MM.1S (cell line): ENCODE results near the gene ZRSR2.

ENCODE experiments used
- DNase-seq: peaks from one replicate; pipeline ENCODE4 v3.0.0-alpha.2; 2015
- H2AFZ ChIP-seq: fragments of 300-600 bp; sonication (generic); 2 replicates; pipeline ENCODE4 v1.6.0; 2016; ENCODE audit warnings: antibody characterized with exemption, low read length
- H3F3A ChIP-seq: fragments of 300-600 bp; sonication (generic); 2 replicates; pipeline ENCODE4 v1.6.1; 2016; ENCODE audit warnings: mild to moderate bottlenecking, antibody characterized with exemption, low read length, moderate library complexity, mixed read lengths; ENCODE audit not compliant: insufficient read depth
- H3K27ac ChIP-seq: fragments of 300-600 bp; sonication (generic); 2 replicates; pipeline ENCODE4 v1.5.1; 2016; ENCODE audit warnings: mild to moderate bottlenecking, low read length
- H3K27me3 ChIP-seq: fragments of 300-600 bp; sonication (generic); replicated peaks from 2 replicates; pipeline ENCODE4 v1.6.0; 2016; ENCODE audit warnings: low read length; ENCODE audit not compliant: insufficient read depth
- H3K36me3 ChIP-seq: fragments of 300-600 bp; sonication (generic); replicated peaks from 2 replicates; pipeline ENCODE4 v1.6.1; 2016; ENCODE audit warnings: mild to moderate bottlenecking, low read length, mixed read lengths; ENCODE audit not compliant: insufficient read depth
- H3K4me1 ChIP-seq: fragments of 300-600 bp; sonication (generic); 2 replicates; pipeline ENCODE4 v1.6.1; 2016; ENCODE audit warnings: low read length, mixed read lengths
- H3K4me2 ChIP-seq: fragments of 300-600 bp; sonication (generic); 2 replicates; pipeline ENCODE4 v1.6.0; 2016; ENCODE audit warnings: low read depth, low read length
- H3K4me3 ChIP-seq: fragments of 300-600 bp; sonication (generic); 2 replicates; pipeline ENCODE4 v1.5.1; 2016; ENCODE audit warnings: low read length, mixed read lengths
- H3K79me2 ChIP-seq: fragments of 300-600 bp; sonication (generic); 2 replicates; pipeline ENCODE4 v1.6.1; 2016; ENCODE audit warnings: mixed run types, low read length, mixed read lengths
- H3K9ac ChIP-seq: fragments of 300-600 bp; sonication (generic); 2 replicates; pipeline ENCODE4 v1.6.1; 2016; ENCODE audit warnings: low read length, mixed read lengths
- H3K9me2 ChIP-seq: fragments of 300-600 bp; sonication (generic); replicated peaks from 2 replicates; pipeline ENCODE4 v1.6.1; 2016; ENCODE audit warnings: mild to moderate bottlenecking, low read length, mixed read lengths; ENCODE audit not compliant: insufficient read depth
- H3K9me3 ChIP-seq: fragments of 300-600 bp; sonication (generic); replicated peaks from 2 replicates; pipeline ENCODE4 v1.6.1; 2016; ENCODE audit warnings: mild to moderate bottlenecking, low read length, mixed read lengths; ENCODE audit not compliant: insufficient read depth
- H4K20me1 ChIP-seq: fragments of 300-600 bp; sonication (generic); 2 replicates; pipeline ENCODE4 v1.6.1; 2016; ENCODE audit warnings: mild to moderate bottlenecking, low read length, moderate library complexity, mixed read lengths; ENCODE audit not compliant: insufficient read depth
- EZH2 ChIP-seq: fragments of 300-600 bp; sonication (generic); optimal IDR thresholded peaks from 2 replicates; pipeline ENCODE3; 2017; ENCODE audit warnings: low read depth, mild to moderate bottlenecking, antibody characterized with exemption, low read length, mixed read lengths
- EZH2phosphoT487 ChIP-seq: fragments of 300-600 bp; sonication (generic); IDR thresholded peaks from 2 replicates; pipeline ENCODE4 v1.6.1; 2018; ENCODE audit warnings: antibody characterized with exemption, low read length
- TF ChIP-seq, protein P1 (sequence below): fragments of 300-600 bp; sonication (generic); IDR thresholded peaks from 2 replicates; pipeline ENCODE4 v1.5.1; 2016; ENCODE audit warnings: antibody characterized with exemption, low read length, mixed read lengths

ZRSR2 gene

DNA sequence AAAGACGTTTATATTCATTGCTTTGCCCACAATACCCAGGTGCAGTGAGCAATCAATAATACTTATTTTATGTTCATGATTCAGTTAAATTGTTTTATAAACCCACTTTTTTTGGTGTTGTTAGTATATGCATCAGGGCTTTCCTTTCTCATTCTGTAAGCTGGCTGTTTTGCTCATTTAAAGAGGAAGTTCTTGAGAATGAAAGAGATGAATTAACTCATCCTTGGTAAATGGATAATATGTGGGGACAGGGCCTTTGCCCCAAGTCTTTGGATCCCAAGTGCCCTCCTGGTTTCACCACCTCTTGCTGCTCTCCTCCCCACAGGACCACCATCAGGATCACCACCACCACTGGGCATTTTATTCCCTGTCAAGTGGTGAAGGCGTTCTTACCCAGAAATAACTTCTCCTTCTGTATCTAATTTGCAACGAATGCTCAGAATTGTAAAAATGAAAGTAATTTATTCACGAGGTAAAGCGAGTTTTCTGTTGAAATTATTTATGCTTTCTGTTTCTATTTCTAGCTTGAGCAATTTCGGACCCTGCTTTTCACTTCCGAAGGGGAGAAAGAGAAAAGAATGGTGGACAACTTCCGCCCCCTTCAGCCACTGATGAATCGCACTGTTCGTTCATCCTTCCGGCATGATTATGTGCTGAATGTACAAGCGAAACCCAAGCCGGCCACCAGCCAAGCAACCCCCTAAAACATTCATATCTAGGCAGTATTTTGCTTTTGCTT lies 8.2 kb upstream of the ZRSR2 start:
- Histone ChIP-seq H2AFZ (peak overlapping the region; percentile 76), H3K4me3 (peak overlapping the region; percentile 57), H3K27me3 (no peaks in the 10 kb centered on the region)

DNA sequence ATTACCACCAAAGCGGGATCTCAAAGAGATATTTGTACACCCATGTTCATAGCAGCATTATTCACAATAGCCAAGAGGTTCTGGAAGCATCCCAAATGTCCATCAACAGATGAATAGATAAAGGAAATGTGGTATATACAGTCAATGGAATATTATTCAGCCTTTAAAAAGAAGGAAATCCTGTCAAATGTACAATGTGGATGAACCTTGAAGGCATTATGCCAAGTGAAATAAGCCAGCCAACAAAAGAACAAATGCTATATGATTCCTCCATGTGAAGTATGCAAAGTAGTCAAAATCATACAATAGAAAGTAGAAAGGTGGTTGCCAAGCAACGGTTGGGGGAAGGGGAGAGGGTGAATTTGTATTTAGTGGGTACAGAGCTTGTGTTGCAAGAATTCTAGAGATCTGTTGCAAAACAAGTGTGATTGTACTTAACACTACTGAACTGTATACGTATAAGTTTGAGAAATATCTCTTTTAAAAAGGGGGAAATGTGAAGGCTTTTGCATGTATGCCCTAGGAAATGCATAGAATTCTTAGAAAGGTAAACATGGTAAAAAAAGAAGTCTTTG lies 5.0 kb upstream of the ZRSR2 start:
- Histone ChIP-seq H3K4me2 (no peak overlapping the region), H3K79me2 (no peaks in the 10 kb centered on the region), H2AFZ (no peak overlapping the region), H3F3A (peaks cover 14% of the 10 kb centered on the region), H3K36me3 (no peaks in the 10 kb centered on the region), H3K27ac (no peak overlapping the region), H4K20me1 (no peaks in the 10 kb centered on the region), H3K4me1 (peaks cover 7% of the 10 kb centered on the region; the same call in 1 of the 2 replicates), H3K9me3 (no peaks in the 10 kb centered on the region), H3K9me2 (no peaks in the 10 kb centered on the region), H3K9ac (no peak overlapping the region), H3K27me3 (no peaks in the 10 kb centered on the region), H3K4me3 (no peak overlapping the region)
- TF ChIP-seq EZH2phosphoT487 (no peak), EZH2 (no peak)
- TF ChIP-seq, protein P1, sequence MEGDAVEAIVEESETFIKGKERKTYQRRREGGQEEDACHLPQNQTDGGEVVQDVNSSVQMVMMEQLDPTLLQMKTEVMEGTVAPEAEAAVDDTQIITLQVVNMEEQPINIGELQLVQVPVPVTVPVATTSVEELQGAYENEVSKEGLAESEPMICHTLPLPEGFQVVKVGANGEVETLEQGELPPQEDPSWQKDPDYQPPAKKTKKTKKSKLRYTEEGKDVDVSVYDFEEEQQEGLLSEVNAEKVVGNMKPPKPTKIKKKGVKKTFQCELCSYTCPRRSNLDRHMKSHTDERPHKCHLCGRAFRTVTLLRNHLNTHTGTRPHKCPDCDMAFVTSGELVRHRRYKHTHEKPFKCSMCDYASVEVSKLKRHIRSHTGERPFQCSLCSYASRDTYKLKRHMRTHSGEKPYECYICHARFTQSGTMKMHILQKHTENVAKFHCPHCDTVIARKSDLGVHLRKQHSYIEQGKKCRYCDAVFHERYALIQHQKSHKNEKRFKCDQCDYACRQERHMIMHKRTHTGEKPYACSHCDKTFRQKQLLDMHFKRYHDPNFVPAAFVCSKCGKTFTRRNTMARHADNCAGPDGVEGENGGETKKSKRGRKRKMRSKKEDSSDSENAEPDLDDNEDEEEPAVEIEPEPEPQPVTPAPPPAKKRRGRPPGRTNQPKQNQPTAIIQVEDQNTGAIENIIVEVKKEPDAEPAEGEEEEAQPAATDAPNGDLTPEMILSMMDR: no peak
- no peak for DNase-seq

More for the DNA sequence above, 8.2 kb upstream of the ZRSR2 start:
- no peak for TF ChIP-seq EZH2
- no peak for TF ChIP-seq EZH2phosphoT487
- TF ChIP-seq, protein P1: no peak
- H3K27ac ChIP-seq: peak overlapping the region; percentile 80
- peak overlapping the region; percentile 51; the same call in 1 of the 2 replicates for H3K9ac ChIP-seq
- no peaks in the 10 kb centered on the region for H3K36me3 ChIP-seq
- H3K4me2 ChIP-seq: peak overlapping the region; percentile 57; the same call in 1 of the 2 replicates
- peaks cover 6% of the 10 kb centered on the region; the same call in 1 of the 2 replicates for H3F3A ChIP-seq
- DNase-seq: peak; percentile 74
- H3K79me2 ChIP-seq: no peaks in the 10 kb centered on the region
- H3K9me2 ChIP-seq: no peaks in the 10 kb centered on the region
- no peaks in the 10 kb centered on the region for H3K9me3 ChIP-seq
- peaks cover 7% of the 10 kb centered on the region; the same call in 1 of the 2 replicates for H3K4me1 ChIP-seq
- H4K20me1 ChIP-seq: no peaks in the 10 kb centered on the region

DNA sequence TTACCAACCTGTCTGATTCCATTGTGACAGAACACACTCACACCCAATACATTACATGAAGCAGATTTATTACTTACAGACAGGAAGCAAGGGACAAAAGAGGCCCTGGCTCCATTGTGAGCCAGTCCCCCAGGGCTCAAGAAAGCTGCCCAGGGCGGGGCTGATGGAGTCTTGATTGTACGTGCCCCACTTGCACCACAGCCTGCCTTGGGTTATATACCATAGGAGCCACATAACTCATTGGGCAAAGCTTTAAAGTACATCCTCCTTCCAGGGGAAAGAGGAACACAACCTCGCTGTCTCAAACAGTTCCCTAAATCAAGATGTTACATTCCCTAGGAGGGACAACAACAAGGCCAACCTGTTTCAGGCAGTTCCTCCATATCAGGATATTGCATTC lies 3.4 kb upstream of the ZRSR2 start:
- Histone ChIP-seq H3K27me3 (no peaks in the 10 kb centered on the region), H4K20me1 (no peaks in the 10 kb centered on the region), H3K79me2 (peaks cover 9% of the 10 kb centered on the region), H3K9me3 (no peaks in the 10 kb centered on the region), H3K9ac (no peak overlapping the region), H3K36me3 (no peaks in the 10 kb centered on the region), H2AFZ (no peak overlapping the region), H3K4me2 (no peak overlapping the region), H3K9me2 (no peaks in the 10 kb centered on the region), H3K4me3 (no peak overlapping the region), H3F3A (peaks cover 24% of the 10 kb centered on the region), H3K4me1 (peaks cover 7% of the 10 kb centered on the region; the same call in 1 of the 2 replicates), H3K27ac (no peak overlapping the region)
- DNase-seq: no peak
- TF ChIP-seq EZH2phosphoT487 (no peak), EZH2 (no peak)
- TF ChIP-seq, protein P1: no peak
